PC-9 (cell line): ENCODE results near the gene SEPHS2. TPM values are rescaled to one million over a fixed set of nuclear protein-coding genes. Genes with fewer than 3 reads are reported as not detected.

Source experiments
- BruUV-seq: library from RNA; stranded (reverse); fragments of 400-500 nt; replicated peaks from 2 replicates; lab custom pipeline; 2021; lab: Mats Ljungman, UMichigan
- CTCF ChIA-PET: fragments of 300-600 bp; sonication (Branson Sonifier 250); formaldehyde crosslinking; loops from one replicate; lab custom pipeline; 2022; ENCODE audit warnings: antibody characterized with exemption; lab: Charles Lee
- POLR2A ChIA-PET: fragments of 300-600 bp; sonication (Branson Sonifier 250); formaldehyde crosslinking; loops from one replicate; lab custom pipeline; 2022; ENCODE audit warnings: antibody characterized with exemption; ENCODE audit not compliant: unreplicated experiment; lab: Charles Lee
- DNase-seq, 2 experiments: peaks; one replicate each; pipeline versions ENCODE4 v3.0.0 to v3.0.0-alpha.2; 2015 to 2022; ENCODE audit warnings: mixed read lengths in 1 of 2
- H2AFZ ChIP-seq: fragments of 200-600 bp; sonication (generic); 2 replicates; pipeline ENCODE4 v1.8.1; 2017; ENCODE audit warnings: antibody characterized with exemption
- H3F3A ChIP-seq: fragments of 200-600 bp; sonication (generic); 2 replicates; pipeline ENCODE4 v1.8.1; 2017; ENCODE audit warnings: antibody characterized with exemption, mild to moderate bottlenecking, low read depth; ENCODE audit not compliant: insufficient read depth
- H3K27ac ChIP-seq: fragments of 200-600 bp; sonication (generic); 2 replicates; pipeline ENCODE4 v1.6.1; 2016; ENCODE audit warnings: mixed run types
- H3K27me3 ChIP-seq: fragments of 200-600 bp; sonication (generic); 2 replicates; pipeline ENCODE4 v1.6.1; 2016; ENCODE audit warnings: low read depth, mixed run types; ENCODE audit not compliant: insufficient read depth
- H3K36me3 ChIP-seq: fragments of 200-600 bp; sonication (generic); 2 replicates; pipeline ENCODE4 v1.6.1; 2016; ENCODE audit warnings: low read depth, mixed run types
- H3K4me1 ChIP-seq: fragments of 200-600 bp; sonication (generic); replicated peaks from 2 replicates; pipeline ENCODE4 v1.6.1; 2016; ENCODE audit warnings: mixed run types; ENCODE audit not compliant: insufficient read depth
- H3K4me2 ChIP-seq: fragments of 200-600 bp; sonication (generic); 2 replicates; pipeline ENCODE4 v1.6.1; 2017; ENCODE audit warnings: mixed run types
- H3K4me3 ChIP-seq: fragments of 200-600 bp; sonication (generic); 2 replicates; pipeline ENCODE4 v1.6.1; 2016; ENCODE audit warnings: mixed run types
- H3K79me2 ChIP-seq: fragments of 200-600 bp; sonication (generic); 2 replicates; pipeline ENCODE4 v1.6.1; 2017; ENCODE audit warnings: low read depth, mixed run types
- H3K9me2 ChIP-seq: fragments of 200-600 bp; sonication (generic); 2 replicates; pipeline ENCODE4 v1.8.1; 2017; ENCODE audit warnings: mild to moderate bottlenecking; ENCODE audit not compliant: insufficient read depth
- H3K9me3 ChIP-seq: fragments of 200-600 bp; sonication (generic); 2 replicates; pipeline ENCODE4 v1.8.1; 2016; ENCODE audit warnings: low read depth; ENCODE audit not compliant: insufficient read depth
- H4K20me1 ChIP-seq: fragments of 200-600 bp; sonication (generic); 2 replicates; pipeline ENCODE4 v1.8.1; 2017; ENCODE audit not compliant: insufficient read depth
- CTCF ChIP-seq: fragments of 200-600 bp; sonication (generic); conservative IDR thresholded peaks from 2 replicates; pipeline ENCODE4 v1.6.1; 2017; ENCODE audit warnings: mixed run types, antibody characterized with exemption, mild to moderate bottlenecking, moderate library complexity
- EZH2 ChIP-seq: fragments of 200-600 bp; sonication (generic); IDR thresholded peaks from 2 replicates; pipeline ENCODE4 v1.8.0; 2017; ENCODE audit warnings: antibody characterized with exemption, low read depth
- intact Hi-C: fragments of 100-400 bp; cut with micrococcal nuclease; formaldehyde crosslinking; loops from one replicate; pipeline ENCODE4 v1.10.0; 2022; ENCODE audit not compliant: unreplicated experiment
- total RNA-seq: library from RNA; stranded (reverse); gene quantifications from 2 replicates; pipeline ENCODE4 v1.2.3, GENCODE V29; 2021

The SEPHS2 gene
- total RNA-seq, 1 experiment from 2014 or later, result 67.2 TPM

GRCh38 chr16:30458561-30459394 is 13.1 kb upstream of the SEPHS2 start:
- POLR2A ChIA-PET, result interaction anchor here (0.6 kb wide), 2 partner anchors 23 to 113 kb away, joined by 4 to 8 read pairs; partner anchors contain the start of gene ZNF688
- CTCF ChIA-PET, result no interaction called here

GRCh38 chr16:30457743-30458560 is 12.3 kb upstream of the SEPHS2 start:
- no peak overlapping the region for H3K4me3 ChIP-seq
- no peaks in the 10 kb centered on the region for H3K9me3 ChIP-seq
- H3K27ac ChIP-seq, result no peak overlapping the region
- H3K36me3 ChIP-seq, result no peaks in the 10 kb centered on the region
- no peak overlapping the region for H3K4me2 ChIP-seq
- no peaks in the 10 kb centered on the region for H3K9me2 ChIP-seq
- ChIA-PET POLR2A (interaction anchor here (0.6 to 0.7 kb wide), 4 partner anchors 23 to 1328 kb away, joined by 3 to 8 read pairs (median 4); no protein-coding TSS in a partner anchor), CTCF (interaction anchor here (0.6 kb wide), 1 partner anchor 394 kb away, joined by 3 read pairs; no protein-coding TSS in a partner anchor)
- H3F3A ChIP-seq, result no peaks in the 10 kb centered on the region
- H3K27me3 ChIP-seq, result no peaks in the 10 kb centered on the region
- DNase-seq, result no peak
- H3K79me2 ChIP-seq, result no peaks in the 10 kb centered on the region
- H2AFZ ChIP-seq, result no peak overlapping the region
- H4K20me1 ChIP-seq, result no peaks in the 10 kb centered on the region
- BruUV-seq, result no TSS peak
- TF ChIP-seq CTCF (no peak), EZH2 (no peak)
- H3K4me1 ChIP-seq, result no peaks in the 10 kb centered on the region
- intact Hi-C loops, result no loop called here

More at GRCh38 chr16:30458561-30459394, 13.1 kb upstream of the SEPHS2 start:
- Histone ChIP-seq H4K20me1 (no peaks in the 10 kb centered on the region), H3K4me1 (no peaks in the 10 kb centered on the region), H3K79me2 (no peaks in the 10 kb centered on the region), H2AFZ (no peak overlapping the region), H3K9me2 (no peaks in the 10 kb centered on the region), H3K9me3 (no peaks in the 10 kb centered on the region), H3F3A (no peaks in the 10 kb centered on the region), H3K27me3 (no peaks in the 10 kb centered on the region), H3K27ac (no peak overlapping the region), H3K4me2 (no peak overlapping the region), H3K36me3 (no peaks in the 10 kb centered on the region), H3K4me3 (no peak overlapping the region)
- DNase-seq, result no peak
- no peak for TF ChIP-seq EZH2
- TF ChIP-seq CTCF, result no peak
- intact Hi-C loops, result no loop called here
- BruUV-seq, result no TSS peak

- POLR2A ChIA-PET, result interaction anchor here (0.6 to 0.7 kb wide), 2 partner anchors 36 to 127 kb away, joined by 3 to 5 read pairs; no protein-coding TSS in a partner anchor
- Histone ChIP-seq H3K27ac (no peak overlapping the region), H3F3A (no peaks in the 10 kb centered on the region), H3K79me2 (no peaks in the 10 kb centered on the region), H3K4me3 (no peak overlapping the region), H3K9me3 (no peaks in the 10 kb centered on the region), H3K4me1 (no peaks in the 10 kb centered on the region), H3K36me3 (no peaks in the 10 kb centered on the region), H3K27me3 (no peaks in the 10 kb centered on the region), H3K4me2 (no peak overlapping the region), H4K20me1 (no peaks in the 10 kb centered on the region), H2AFZ (no peak overlapping the region), H3K9me2 (no peaks in the 10 kb centered on the region)
- BruUV-seq, result no TSS peak
- CTCF ChIA-PET, result interaction anchor here (0.6 kb wide), 2 partner anchors 75 to 394 kb away, joined by 3 read pairs; no protein-coding TSS in a partner anchor
- intact Hi-C loops, result no loop called here
- no peak for TF ChIP-seq EZH2
- TF ChIP-seq CTCF, result no peak
- no peak for DNase-seq
These were observed 11.6 kb upstream of the SEPHS2 start for GRCh38 chr16:30457256-30457655.
